B cell (primary cell): Measurements from ENCODE around the gene PTPN11. TPM values are rescaled to one million over a fixed set of nuclear protein-coding genes. Genes with fewer than 3 reads are reported as not detected.

Experiments
- ATAC-seq: fragments of 200-7000 bp; cut with Tn5 transposase; one replicate; pipeline ENCODE4 v1.10.0; 2021; ENCODE audit warnings: low read depth, mild to moderate bottlenecking, moderate number of reproducible peaks, moderate library complexity
- CTCF ChIA-PET: fragments of 350-600 bp; sonication (Branson Sonifier 250); formaldehyde crosslinking; loops from one replicate; lab custom pipeline; 2021; ENCODE audit warnings: antibody characterized with exemption, inconsistent platforms; lab: Charles Lee
- POLR2A ChIA-PET: fragments of 350-600 bp; sonication (Branson Sonifier 250); formaldehyde crosslinking; loops from one replicate; lab custom pipeline; 2021; ENCODE audit warnings: antibody characterized with exemption; lab: Charles Lee
- DNase-seq: peaks from one replicate; pipeline ENCODE4 v3.0.0; 2013
- H2AFZ ChIP-seq: 2 replicates; pipeline ENCODE4 v1.6.1; 2012; ENCODE audit warnings: mild to moderate bottlenecking, low read depth, low read length; ENCODE audit not compliant: insufficient read depth, poor library complexity, severe bottlenecking
- H3K27ac ChIP-seq, 2 donors: 1 replicate in 1 of 2; 2 replicates in 1 of 2; pipeline ENCODE4 v1.5.1; 2012 to 2013; ENCODE audit warnings: low read length in 2 of 2, mild to moderate bottlenecking in 2 of 2, moderate library complexity in 1 of 2
- H3K27me3 ChIP-seq, 4 experiments: fragments of 200-600 bp in 1 of 4; sonication (generic) in 1 of 4; replicated peaks in 1 of 4; 1 replicate in 2 of 4; 2 replicates in 2 of 4; pipeline versions ENCODE4 v1.6.1 to v1.7.0; 2013 to 2016; ENCODE audit warnings: low read length in 3 of 4, mild to moderate bottlenecking in 2 of 4, mixed read lengths in 1 of 4, moderate library complexity in 1 of 4; ENCODE audit not compliant: insufficient read depth in 4 of 4, control insufficient read depth in 3 of 4; ENCODE audit errors: control extremely low read depth in 1 of 4
- H3K36me3 ChIP-seq, 2 experiments: replicated peaks in 1 of 2; 1 replicate in 1 of 2; 2 replicates in 1 of 2; pipeline versions ENCODE4 v1.6.1 to v1.7.1; 2013; ENCODE audit warnings: low read length in 1 of 2; ENCODE audit not compliant: insufficient read depth in 2 of 2, control insufficient read depth in 1 of 2; ENCODE audit errors: control extremely low read depth in 1 of 2, extremely low read depth in 1 of 2
- H3K4me1 ChIP-seq, 2 donors: fragments of 200-600 bp in 1 of 2; sonication (generic) in 1 of 2; 1 replicate in 1 of 2; 2 replicates in 1 of 2; pipeline versions ENCODE4 v1.5.1 to v1.6.1; 2013 to 2017; ENCODE audit warnings: low read length in 2 of 2; ENCODE audit not compliant: control insufficient read depth in 2 of 2, insufficient read depth in 2 of 2
- H3K4me2 ChIP-seq: replicated peaks from 2 replicates; pipeline ENCODE3; 2012; ENCODE audit warnings: mild to moderate bottlenecking, low read depth, low read length; ENCODE audit not compliant: poor library complexity, severe bottlenecking
- H3K4me3 ChIP-seq, 5 experiments: fragments of 200-600 bp in 1 of 5; sonication (generic) in 1 of 5; 1 replicate in 3 of 5; 2 replicates in 2 of 5; pipeline versions ENCODE4 v1.5.1 to v1.7.0; 2011 to 2016; ENCODE audit warnings: low read length in 4 of 5, mild to moderate bottlenecking in 4 of 5, low read depth in 2 of 5, control low read depth in 1 of 5, moderate library complexity in 1 of 5; ENCODE audit not compliant: insufficient read depth in 1 of 5; ENCODE audit errors: control extremely low read depth in 1 of 5, extremely low read depth in 1 of 5
- H3K79me2 ChIP-seq: fragments of 200-600 bp; sonication (generic); one replicate; pipeline ENCODE4 v1.6.0; 2016; ENCODE audit warnings: low read length; ENCODE audit not compliant: control insufficient read depth, insufficient read depth
- H3K9ac ChIP-seq: fragments of 200-600 bp; sonication (generic); 2 replicates; pipeline ENCODE4 v1.6.1; 2017; ENCODE audit warnings: mild to moderate bottlenecking, low read length, moderate library complexity
- H3K9me3 ChIP-seq, 3 donors: one replicate each; pipeline versions ENCODE4 v1.6.1 to v1.7.1; 2013; ENCODE audit warnings: low read length in 2 of 3; ENCODE audit not compliant: control insufficient read depth in 2 of 3, insufficient read depth in 1 of 3; ENCODE audit errors: control extremely low read depth in 1 of 3
- H4K20me1 ChIP-seq: 2 replicates; pipeline ENCODE4 v1.6.0; 2012; ENCODE audit warnings: mild to moderate bottlenecking, low read length; ENCODE audit not compliant: insufficient read depth, control insufficient read depth, poor library complexity, severe bottlenecking
- H3K27ac Mint-ChIP-seq: one replicate; pipeline ENCODE4 v1.8.0; 2021; ENCODE audit warnings: mixed read lengths
- H3K27me3 Mint-ChIP-seq: one replicate; pipeline ENCODE4 v1.8.0; 2021; ENCODE audit warnings: mixed read lengths
- H3K4me1 Mint-ChIP-seq: one replicate; pipeline ENCODE4 v1.8.0; 2021; ENCODE audit warnings: mixed read lengths
- H3K4me3 Mint-ChIP-seq: one replicate; pipeline ENCODE4 v1.8.0; 2021; ENCODE audit warnings: mixed read lengths
- H3K9me3 Mint-ChIP-seq: one replicate; pipeline ENCODE4 v1.8.0; 2022; ENCODE audit warnings: mixed read lengths; ENCODE audit not compliant: insufficient read depth
- CTCF ChIP-seq: fragments of 200-600 bp; IDR thresholded peaks from one replicate; pipeline ENCODE4 v1.8.0; 2022; ENCODE audit warnings: antibody characterized with exemption, mild to moderate bottlenecking
- EZH2 ChIP-seq: IDR thresholded peaks from 2 replicates; pipeline ENCODE4 v1.6.1; 2012; ENCODE audit warnings: borderline replicate concordance, low read depth, mild to moderate bottlenecking, moderate library complexity, low read length; ENCODE audit not compliant: insufficient read depth, poor library complexity, severe bottlenecking
- WGBS: methylation state at CpG from one replicate; pipeline ENCODE4 v1.1.5; 2013; ENCODE audit warnings: missing lambda C conversion rate; ENCODE audit not compliant: insufficient coverage; 5-methylcytosine and 5-hydroxymethylcytosine counted together
- intact Hi-C: fragments of 100-400 bp; cut with micrococcal nuclease; formaldehyde crosslinking; loops from one replicate; pipeline ENCODE4 v1.10.0; 2022
- polyA plus RNA-seq: library from polyadenylated mRNA; depleted of rRNA; stranded (reverse); fragments of >200 nt; gene quantifications from 2 replicates; pipeline ENCODE4 v1.2.3, GENCODE V29; 2012
- total RNA-seq, 2 donors: library from RNA; stranded (reverse); fragments of 120-200 nt in 1 of 2; gene quantifications; 1 replicate in 1 of 2; 2 replicates in 1 of 2; pipeline versions ENCODE4 v1.2.3 to v1.2.4, GENCODE V29; 2013 to 2022

PTPN11 gene
- total and polyA plus RNA-seq, 2 donors (not counting 1 experiment from before 2014, with no cell fraction given): 7.8 to 53.1 TPM

DNA sequence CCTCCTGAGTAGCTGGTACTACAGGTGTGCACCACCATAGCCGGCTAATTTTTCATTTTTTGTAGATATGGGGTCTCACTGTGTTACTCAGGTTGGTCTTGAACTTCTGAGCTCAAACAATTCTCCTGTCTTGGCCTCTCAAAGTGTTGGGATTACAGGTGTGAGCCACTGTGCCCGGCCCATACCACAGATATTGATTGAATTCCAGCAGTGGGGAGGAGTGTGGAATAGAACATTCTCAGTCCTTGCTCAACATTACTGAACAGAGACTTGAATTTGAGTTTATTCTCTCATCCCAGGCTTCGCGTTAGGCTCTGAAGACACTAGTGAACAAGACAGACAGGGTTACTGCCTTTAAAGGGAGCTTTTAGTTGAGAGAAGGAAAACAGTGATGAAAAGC, 39.6 kb downstream of the PTPN11 start:
- H3K4me1 Mint-ChIP-seq: no peaks in the 10 kb centered on the region
- CTCF ChIA-PET: no interaction called here
- Histone ChIP-seq H3K27ac (no peak overlapping the region), H3K9ac (no peak overlapping the region), H3K79me2 (peaks cover 5% of the 10 kb centered on the region), H3K36me3 (peaks cover 9 to 45% of the 10 kb centered on the region in 2 experiments), H3K4me1 (no peaks in the 10 kb centered on the region), H3K9me3 (no peaks in the 10 kb centered on the region), H3K27me3 (no peaks in the 10 kb centered on the region), H2AFZ (no peak overlapping the region), H4K20me1 (no peaks in the 10 kb centered on the region), H3K4me3 (no peak overlapping the region), H3K4me2 (no peak overlapping the region)
- intact Hi-C loops: no loop called here
- no peaks in the 10 kb centered on the region for H3K27me3 Mint-ChIP-seq
- H3K4me3 Mint-ChIP-seq: no peak overlapping the region
- no peak for DNase-seq
- POLR2A ChIA-PET: no interaction called here
- WGBS: 100% methylated on average over 2 of the region's 4 CpGs
- H3K27ac Mint-ChIP-seq: no peak overlapping the region
- no peaks in the 10 kb centered on the region for H3K9me3 Mint-ChIP-seq
- TF ChIP-seq CTCF (no peak), EZH2 (no peak)
- no peak for ATAC-seq

DNA sequence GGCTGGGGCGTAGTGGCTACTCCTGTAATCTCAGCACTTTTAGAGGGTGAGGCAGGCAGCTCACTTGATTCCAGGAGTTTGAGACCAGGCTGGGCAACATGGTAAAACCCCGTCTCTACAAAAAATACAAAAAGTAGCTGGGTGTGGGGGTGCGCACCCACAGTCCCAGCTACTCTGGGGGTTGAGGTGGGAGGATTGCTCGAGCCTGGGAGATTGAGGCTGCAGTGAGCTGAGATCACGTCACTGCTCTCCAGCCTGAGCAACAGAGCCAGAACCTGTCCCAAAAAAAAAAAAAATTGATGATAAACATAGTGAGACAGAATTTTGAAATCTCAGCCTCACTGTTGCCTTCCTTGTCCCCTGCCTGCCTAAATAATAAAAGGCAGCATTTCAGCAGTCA, 40.0 kb downstream of the PTPN11 start:
- Histone ChIP-seq H3K9ac (no peak overlapping the region), H2AFZ (no peak overlapping the region), H3K27ac (no peak overlapping the region), H3K4me3 (no peak overlapping the region), H3K27me3 (no peaks in the 10 kb centered on the region), H3K36me3 (peaks cover 11 to 41% of the 10 kb centered on the region in 2 experiments), H3K4me2 (no peak overlapping the region), H4K20me1 (no peaks in the 10 kb centered on the region), H3K9me3 (no peaks in the 10 kb centered on the region), H3K4me1 (no peaks in the 10 kb centered on the region), H3K79me2 (peaks cover 5% of the 10 kb centered on the region)
- POLR2A ChIA-PET: no interaction called here
- WGBS: 100% methylated on average over 3 of the region's 5 CpGs
- TF ChIP-seq CTCF (no peak), EZH2 (no peak)
- Mint-ChIP-seq H3K4me3 (no peak overlapping the region), H3K9me3 (no peaks in the 10 kb centered on the region), H3K27ac (no peak overlapping the region), H3K27me3 (no peaks in the 10 kb centered on the region), H3K4me1 (no peaks in the 10 kb centered on the region)
- intact Hi-C loops: no loop called here
- DNase-seq (no peak), ATAC-seq (no peak)
- CTCF ChIA-PET: no interaction called here
